Measurements from ENCODE around the gene LMX1A. TPM values are rescaled to one million over a fixed set of nuclear protein-coding genes. Genes with fewer than 3 reads are reported as not detected.
A peak's percentile ranks its signal among the peaks of the same experiment; 100 is the strongest.

LMX1A gene
- total RNA-seq, 6 experiments from 2014 or later: not detected

DNA sequence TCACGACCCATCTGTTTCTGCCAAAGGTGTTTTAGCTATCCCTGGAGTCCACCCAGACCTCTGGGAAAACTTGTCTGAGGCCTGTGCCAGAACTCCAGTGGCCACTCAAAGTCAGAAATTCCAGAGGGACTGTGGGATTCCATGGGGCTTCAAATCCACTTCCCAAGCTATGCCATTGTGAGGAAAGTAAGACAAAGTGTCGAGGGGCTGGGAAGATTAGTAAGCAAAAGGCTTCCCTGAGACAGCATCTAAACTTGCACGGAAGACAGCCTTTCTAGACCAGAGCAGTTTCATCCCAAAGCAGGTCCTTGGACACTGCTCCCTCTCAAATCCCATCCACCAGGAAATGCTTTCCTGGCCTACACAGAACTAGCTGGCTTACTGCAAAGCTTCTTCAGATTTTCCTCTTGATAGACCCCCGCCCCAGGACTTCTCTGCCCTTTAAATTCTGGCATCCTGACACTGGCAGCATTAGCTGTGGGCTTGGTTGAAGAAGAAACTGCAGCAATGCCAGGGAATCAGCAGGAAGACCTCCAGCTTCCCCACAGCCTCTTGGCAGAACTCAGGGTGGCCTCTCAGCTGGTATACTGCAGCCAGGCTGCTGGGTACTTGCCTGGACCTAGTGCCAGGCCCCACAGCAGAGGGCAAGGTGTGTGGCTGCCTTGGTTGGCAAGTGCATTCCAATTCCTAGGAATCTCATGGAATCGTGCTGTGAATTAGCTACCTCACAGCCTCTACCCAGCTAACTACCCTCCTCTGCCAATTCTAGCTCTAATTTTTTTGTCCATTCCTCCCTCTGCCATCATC, 27.3 kb upstream of the LMX1A start:
- DNase-seq: no peak
- H3K4me3 Mint-ChIP-seq: no peak overlapping the region
- peaks cover 15% of the 10 kb centered on the region for H3K27me3 Mint-ChIP-seq (ENCODE audit: insufficient read depth)
- H3K27ac Mint-ChIP-seq: no peak overlapping the region
- peaks cover 30% of the 10 kb centered on the region for H3K4me1 Mint-ChIP-seq (ENCODE audit: low read depth)
- no peaks in the 10 kb centered on the region for H3K9me3 Mint-ChIP-seq
- TF ChIP-seq, protein P1, sequence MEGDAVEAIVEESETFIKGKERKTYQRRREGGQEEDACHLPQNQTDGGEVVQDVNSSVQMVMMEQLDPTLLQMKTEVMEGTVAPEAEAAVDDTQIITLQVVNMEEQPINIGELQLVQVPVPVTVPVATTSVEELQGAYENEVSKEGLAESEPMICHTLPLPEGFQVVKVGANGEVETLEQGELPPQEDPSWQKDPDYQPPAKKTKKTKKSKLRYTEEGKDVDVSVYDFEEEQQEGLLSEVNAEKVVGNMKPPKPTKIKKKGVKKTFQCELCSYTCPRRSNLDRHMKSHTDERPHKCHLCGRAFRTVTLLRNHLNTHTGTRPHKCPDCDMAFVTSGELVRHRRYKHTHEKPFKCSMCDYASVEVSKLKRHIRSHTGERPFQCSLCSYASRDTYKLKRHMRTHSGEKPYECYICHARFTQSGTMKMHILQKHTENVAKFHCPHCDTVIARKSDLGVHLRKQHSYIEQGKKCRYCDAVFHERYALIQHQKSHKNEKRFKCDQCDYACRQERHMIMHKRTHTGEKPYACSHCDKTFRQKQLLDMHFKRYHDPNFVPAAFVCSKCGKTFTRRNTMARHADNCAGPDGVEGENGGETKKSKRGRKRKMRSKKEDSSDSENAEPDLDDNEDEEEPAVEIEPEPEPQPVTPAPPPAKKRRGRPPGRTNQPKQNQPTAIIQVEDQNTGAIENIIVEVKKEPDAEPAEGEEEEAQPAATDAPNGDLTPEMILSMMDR (IDR thresholded peaks at IDR 0.05): no peak
- H3K36me3 Mint-ChIP-seq (ENCODE audit: low read depth): no peaks in the 10 kb centered on the region

DNA sequence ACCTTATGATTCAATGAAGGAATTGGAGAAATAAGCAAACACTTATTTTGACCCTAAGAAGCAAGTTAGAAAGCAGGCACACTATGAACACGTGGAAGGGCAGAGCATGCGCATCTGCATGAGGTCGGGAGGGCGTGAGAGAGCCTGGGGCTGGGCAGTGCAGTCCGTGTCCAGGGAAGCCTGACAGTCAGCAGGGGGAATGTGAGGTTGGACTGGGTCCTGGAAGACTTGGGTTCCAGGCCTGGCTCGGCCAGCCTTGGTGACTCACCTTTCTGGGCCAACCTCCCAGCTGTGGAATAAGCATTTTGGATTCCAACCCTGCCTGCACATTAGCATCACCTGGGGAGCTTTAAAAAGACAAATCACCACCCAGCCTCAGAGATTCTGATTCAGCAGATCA, 26.6 kb upstream of the LMX1A start:
- DNase-seq: peak; percentile 62
- Mint-ChIP-seq H3K36me3 (ENCODE audit: low read depth) (no peaks in the 10 kb centered on the region), H3K27me3 (ENCODE audit: insufficient read depth) (peaks cover 15% of the 10 kb centered on the region), H3K4me3 (no peak overlapping the region), H3K27ac (peak overlapping the region; percentile 50; the same call in 1 of the 2 replicates), H3K9me3 (no peaks in the 10 kb centered on the region), H3K4me1 (ENCODE audit: low read depth) (peaks cover 30% of the 10 kb centered on the region)
- TF ChIP-seq, protein P1 (IDR thresholded peaks at IDR 0.05): no peak

DNA sequence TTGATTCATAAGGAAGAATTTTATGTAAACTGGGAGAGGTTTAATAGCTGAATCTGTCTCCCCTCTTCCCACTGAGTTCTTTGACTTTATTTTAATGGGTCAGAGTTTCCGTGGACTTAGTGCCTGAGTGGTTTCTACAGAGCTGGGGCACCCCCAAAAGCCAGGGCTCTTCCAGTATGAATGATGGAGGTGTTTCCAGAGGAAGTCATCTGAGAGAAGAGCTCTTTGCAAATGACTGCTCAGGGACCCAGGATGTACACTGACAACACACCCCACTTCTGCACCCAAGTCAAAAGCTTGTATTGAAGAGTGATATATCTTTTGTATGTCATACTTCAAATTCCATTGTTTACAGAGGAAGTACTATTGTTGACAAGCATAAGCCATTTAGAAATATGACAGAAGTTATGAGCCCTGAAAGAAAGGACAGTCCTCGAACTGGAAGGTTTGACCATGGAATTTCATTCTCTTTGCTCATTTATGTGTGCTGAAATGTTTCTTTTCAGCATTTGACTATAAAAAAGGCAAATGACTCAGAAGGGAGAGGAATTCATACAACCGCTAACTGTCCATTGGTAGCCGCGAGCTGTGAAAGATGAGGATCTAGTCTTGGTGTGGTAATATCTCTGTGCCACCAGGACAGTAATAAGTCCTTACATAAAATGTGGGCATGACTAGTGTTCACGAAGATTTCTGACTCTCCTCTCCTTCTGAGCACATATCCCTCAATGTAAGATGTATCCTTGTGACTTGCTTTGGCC, 25.4 kb upstream of the LMX1A start:
- H3K4me3 Mint-ChIP-seq: no peak overlapping the region; the same call in 1 of the 2 replicates
- no peak for DNase-seq
- H3K36me3 Mint-ChIP-seq (ENCODE audit: low read depth): no peaks in the 10 kb centered on the region
- H3K27ac Mint-ChIP-seq: peak overlapping the region; percentile 55; the same call in 1 of the 2 replicates
- H3K9me3 Mint-ChIP-seq: no peaks in the 10 kb centered on the region
- H3K27me3 Mint-ChIP-seq (ENCODE audit: insufficient read depth): peaks cover 12% of the 10 kb centered on the region
- TF ChIP-seq, protein P1 (IDR thresholded peaks at IDR 0.05): no peak
- H3K4me1 Mint-ChIP-seq (ENCODE audit: low read depth): peaks cover 28% of the 10 kb centered on the region

DNA sequence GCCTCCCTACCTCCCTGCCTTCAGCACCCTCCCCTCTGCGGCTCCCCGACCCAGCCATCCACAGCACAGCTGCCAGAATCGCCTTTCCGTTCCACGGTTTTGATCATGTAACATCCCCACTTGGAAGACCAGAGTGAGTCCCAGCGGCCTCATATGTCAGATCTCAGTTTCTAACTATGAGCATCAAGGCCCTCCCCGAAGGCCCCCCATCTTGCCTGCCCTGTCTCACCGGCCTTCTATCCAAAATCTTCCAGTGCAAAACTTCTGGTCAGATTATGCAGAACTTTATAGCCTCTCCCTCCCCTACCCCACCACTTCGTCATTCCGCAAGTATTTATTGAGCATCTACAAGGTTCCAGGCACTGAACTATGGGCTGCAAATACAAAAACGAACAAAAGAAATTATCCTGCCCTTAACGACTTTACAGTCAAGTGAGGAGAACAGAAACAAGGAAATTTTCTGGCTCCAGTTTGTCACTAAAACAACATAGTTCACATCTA, 20.3 kb upstream of the LMX1A start:
- Mint-ChIP-seq H3K27me3 (ENCODE audit: insufficient read depth) (peaks cover 15% of the 10 kb centered on the region), H3K27ac (peak overlapping the region; percentile 76), H3K4me1 (ENCODE audit: low read depth) (peaks cover 25% of the 10 kb centered on the region), H3K36me3 (ENCODE audit: low read depth) (no peaks in the 10 kb centered on the region), H3K4me3 (peak overlapping the region; percentile 83), H3K9me3 (no peaks in the 10 kb centered on the region)
- TF ChIP-seq, protein P1 (IDR thresholded peaks at IDR 0.05): no peak
- DNase-seq: peak; percentile 13

DNA sequence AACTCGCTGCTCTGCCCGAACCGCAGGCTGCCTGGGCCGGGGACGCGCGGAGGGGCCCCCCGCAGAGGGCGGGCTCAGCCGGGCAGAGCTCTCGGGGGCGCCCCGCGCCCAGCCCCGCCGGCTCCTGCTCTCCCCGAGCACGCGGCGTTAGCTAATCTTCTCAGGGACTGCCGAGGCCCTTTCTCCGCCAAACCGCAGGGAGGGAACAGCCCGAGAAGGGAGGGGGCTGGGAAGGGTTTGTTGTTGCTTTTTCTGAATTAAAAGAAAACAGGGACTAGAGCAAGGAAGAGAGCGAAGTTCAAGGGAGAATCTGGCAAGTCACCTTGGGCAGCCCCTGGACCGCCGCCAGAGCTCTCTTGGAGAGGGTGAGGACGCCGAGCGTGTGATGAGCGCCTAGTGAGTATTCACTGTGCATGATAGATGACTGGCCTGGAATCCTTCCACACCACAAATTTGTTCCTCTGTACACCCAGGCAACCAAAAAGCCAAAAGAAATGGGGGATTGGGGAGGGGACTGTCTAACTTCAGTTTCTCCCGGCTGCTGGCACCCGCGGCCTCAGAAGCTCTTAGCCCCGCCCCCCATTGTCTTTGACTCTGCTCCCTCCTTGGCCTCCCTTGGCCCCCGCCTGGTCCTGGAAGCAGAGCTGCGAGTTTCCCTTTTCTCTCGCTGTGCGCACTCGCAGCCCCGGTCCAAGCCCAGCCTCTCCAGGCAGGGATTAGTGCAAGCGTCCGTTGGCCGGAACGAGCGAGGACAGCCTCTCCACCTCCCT, 19.7 kb upstream of the LMX1A start:
- no peaks in the 10 kb centered on the region for H3K9me3 Mint-ChIP-seq
- H3K4me1 Mint-ChIP-seq (ENCODE audit: low read depth): peaks cover 21% of the 10 kb centered on the region
- peak; percentile 77 for DNase-seq
- H3K4me3 Mint-ChIP-seq: peak overlapping the region; percentile 83
- TF ChIP-seq, protein P1 (IDR thresholded peaks at IDR 0.05): no peak
- peaks cover 16% of the 10 kb centered on the region for H3K27me3 Mint-ChIP-seq (ENCODE audit: insufficient read depth)
- H3K36me3 Mint-ChIP-seq (ENCODE audit: low read depth): no peaks in the 10 kb centered on the region
- H3K27ac Mint-ChIP-seq: peak overlapping the region; percentile 76
